ENCODE results near the gene SPATA2. TPM values are rescaled to one million over a fixed set of nuclear protein-coding genes. Genes with fewer than 3 reads are reported as not detected.

Gene SPATA2
- total RNA-seq, 1 donor from 2014 or later: 4.7 TPM

- TF ChIP-seq POLR2A (IDR thresholded peaks at IDR 0.05): no peak
- TF ChIP-seq POLR2AphosphoS5 (IDR thresholded peaks at IDR 0.05; ENCODE audit: insufficient read depth in 1 of 2, low read depth in 1 of 2): no peak
- no peak for TF ChIP-seq CTCF (IDR thresholded peaks at IDR 0.05)
- Histone ChIP-seq H3K27me3 (no peaks in the 10 kb centered on the region), H3K36me3 (peaks cover 0 to 20% of the 10 kb centered on the region in 2 donors), H3K4me3 (no peak overlapping the region), H3K9me3 (no peaks in the 10 kb centered on the region), H3K27ac (no peak overlapping the region), H3K4me1 (no peaks in the 10 kb centered on the region)
- intact Hi-C loops (cut with DNase I): no loop called here
- no peak for DNase-seq (ENCODE audit: extremely low spot score in 2 of 2)
Measured at GRCh38 chr20:49877386-49877921, 37.9 kb downstream of the SPATA2 start.

- no peak for TF ChIP-seq CTCF (IDR thresholded peaks at IDR 0.05)
- no peak for TF ChIP-seq POLR2AphosphoS5 (IDR thresholded peaks at IDR 0.05; ENCODE audit: insufficient read depth in 1 of 2, low read depth in 1 of 2)
- TF ChIP-seq POLR2A (IDR thresholded peaks at IDR 0.05): no peak
- Histone ChIP-seq H3K4me1 (no peaks in the 10 kb centered on the region), H3K4me3 (no peak overlapping the region), H3K36me3 (peaks cover 0 to 20% of the 10 kb centered on the region in 2 donors), H3K27ac (no peak overlapping the region), H3K27me3 (no peaks in the 10 kb centered on the region), H3K9me3 (no peaks in the 10 kb centered on the region)
- no peak for DNase-seq (ENCODE audit: extremely low spot score in 2 of 2)
- intact Hi-C loops (cut with DNase I): no loop called here
Measured at GRCh38 chr20:49874696-49875095, 40.6 kb downstream of the SPATA2 start.

- TF ChIP-seq POLR2AphosphoS5 (IDR thresholded peaks at IDR 0.05; ENCODE audit: insufficient read depth in 1 of 2, low read depth in 1 of 2) (no peak), POLR2A (IDR thresholded peaks at IDR 0.05) (no peak), CTCF (IDR thresholded peaks at IDR 0.05) (no peak)
- Histone ChIP-seq H3K36me3 (peaks cover 0 to 28% of the 10 kb centered on the region in 2 donors), H3K4me3 (no peak overlapping the region), H3K4me1 (no peaks in the 10 kb centered on the region), H3K27me3 (no peaks in the 10 kb centered on the region), H3K27ac (no peak overlapping the region), H3K9me3 (no peaks in the 10 kb centered on the region)
- DNase-seq (ENCODE audit: extremely low spot score in 2 of 2): no peak
- intact Hi-C loops (cut with DNase I): no loop called here
Measured at GRCh38 chr20:49872056-49872455, 43.3 kb downstream of the SPATA2 start.

- no peak for DNase-seq (ENCODE audit: extremely low spot score in 2 of 2)
- Histone ChIP-seq H3K4me3 (no peak overlapping the region), H3K36me3 (peaks cover 0 to 22% of the 10 kb centered on the region in 2 donors), H3K9me3 (no peaks in the 10 kb centered on the region), H3K27ac (no peak overlapping the region), H3K4me1 (no peaks in the 10 kb centered on the region), H3K27me3 (no peaks in the 10 kb centered on the region)
- TF ChIP-seq CTCF (IDR thresholded peaks at IDR 0.05) (no peak), POLR2AphosphoS5 (IDR thresholded peaks at IDR 0.05; ENCODE audit: insufficient read depth in 1 of 2, low read depth in 1 of 2) (no peak), POLR2A (IDR thresholded peaks at IDR 0.05) (no peak)
- intact Hi-C loops (cut with DNase I): no loop called here
Measured at GRCh38 chr20:49871391-49871948, 43.9 kb downstream of the SPATA2 start.

GRCh38 chr20:49870261-49870660 is 45.1 kb downstream of the SPATA2 start:
- Histone ChIP-seq H3K27me3 (no peaks in the 10 kb centered on the region), H3K36me3 (peaks cover 0 to 25% of the 10 kb centered on the region in 2 donors), H3K4me3 (no peak overlapping the region), H3K9me3 (no peaks in the 10 kb centered on the region), H3K27ac (no peak overlapping the region), H3K4me1 (no peaks in the 10 kb centered on the region)
- intact Hi-C loops (cut with DNase I): no loop called here
- no peak for DNase-seq (ENCODE audit: extremely low spot score in 2 of 2)
- TF ChIP-seq POLR2A (IDR thresholded peaks at IDR 0.05) (no peak), POLR2AphosphoS5 (IDR thresholded peaks at IDR 0.05; ENCODE audit: insufficient read depth in 1 of 2, low read depth in 1 of 2) (no peak), CTCF (IDR thresholded peaks at IDR 0.05) (no peak)
